A549 (cell line): Measurements from ENCODE around the gene MYH6. TPM values are rescaled to one million over a fixed set of nuclear protein-coding genes. Genes with fewer than 3 reads are reported as not detected.

Experiments used
- ATAC-seq, 2 experiments: fragments of 200-7000 bp in 1 of 2; fragments of >200 bp in 1 of 2; cut with Nextera tagmentation in 1 of 2; cut with Tn5 transposase in 1 of 2; 3 replicates each; pipeline versions ENCODE4 v1.8.0 to v1.9.1; 2018 to 2020; ENCODE audit warnings: mild to moderate bottlenecking in 1 of 2, moderate library complexity in 1 of 2
- CTCF ChIA-PET: fragments of 300-600 bp; sonication (Branson Sonifier 250); formaldehyde crosslinking; extraction: SDS; loops from one replicate; lab custom pipeline; 2021; ENCODE audit warnings: antibody characterized with exemption, inconsistent platforms; lab: Yijun Ruan, JAX
- POLR2A ChIA-PET: fragments of 350-600 bp; formaldehyde crosslinking; extraction: SDS; loops from one replicate; lab custom pipeline; 2021; ENCODE audit warnings: antibody characterized with exemption, inconsistent platforms; lab: Yijun Ruan, JAX
- DNase-seq, 2 experiments: peaks; one replicate each; pipeline versions ENCODE4 v3.0.0 to v3.0.0-alpha.2; 2011 to 2016; ENCODE audit warnings: low read depth in 1 of 2, low spot score in 1 of 2
- FAIRE-seq: peaks from 2 replicates; lab custom pipeline; 2011; peaks lifted over from hg19 to GRCh38; lab: Jason Lieb, UNC
- H3K27ac ChIP-seq, 2 experiments: fragments of >200 bp; sonication (Bioruptor Twin); formaldehyde crosslinking; 3 replicates each; pipeline ENCODE4 v1.5.1; 2016 to 2017
- H3K4me1 ChIP-seq: fragments of >200 bp; sonication (Bioruptor Twin); formaldehyde crosslinking; 3 replicates; pipeline ENCODE4 v1.6.1; 2016
- H3K4me2 ChIP-seq: fragments of >200 bp; sonication (Bioruptor Twin); formaldehyde crosslinking; 3 replicates; pipeline ENCODE4 v1.6.1; 2016
- H3K4me3 ChIP-seq: fragments of >200 bp; sonication (Bioruptor Twin); formaldehyde crosslinking; 3 replicates; pipeline ENCODE4 v1.5.1; 2016
- H3K9me3 ChIP-seq: fragments of >200 bp; sonication (Bioruptor Twin); formaldehyde crosslinking; 3 replicates; pipeline ENCODE4 v1.6.1; 2016
- CBX2 ChIP-seq: fragments of 200-600 bp; sonication (generic); IDR thresholded peaks from 2 replicates; pipeline ENCODE4 v1.6.1; 2016; ENCODE audit warnings: low read depth, mild to moderate bottlenecking, borderline replicate concordance
- CEBPB ChIP-seq, 2 experiments: fragments of >200 bp in 1 of 2; sonication (Bioruptor Twin) in 1 of 2; formaldehyde crosslinking in 1 of 2; IDR thresholded peaks; 2 replicates each; pipeline ENCODE4 v1.6.1; 2012 to 2016
- CHD2 ChIP-seq: fragments of 150-350 bp; IDR thresholded peaks from 2 replicates; pipeline ENCODE4 v1.6.1; 2014; ENCODE audit warnings: low read length; ENCODE audit not compliant: partially characterized antibody
- EHF ChIP-seq: fragments of 250-450 bp; sonication (Bioruptor Pico); IDR thresholded peaks from 2 replicates; pipeline ENCODE4 v1.5.0; 2020; ENCODE audit warnings: mild to moderate bottlenecking
- EP300 ChIP-seq, 2 experiments: fragments of >200 bp; sonication (Bioruptor Twin); formaldehyde crosslinking; IDR thresholded peaks; 2 replicates in 1 of 2; 3 replicates in 1 of 2; pipeline ENCODE4 v1.6.1; 2016 to 2017
- ESRRA ChIP-seq: fragments of 150-350 bp; IDR thresholded peaks from 2 replicates; pipeline ENCODE4 v1.6.1; 2014; ENCODE audit warnings: mild to moderate bottlenecking, low read length, borderline replicate concordance
- FOXS1 ChIP-seq: fragments of 250-450 bp; sonication (Bioruptor Pico); IDR thresholded peaks from 2 replicates; pipeline ENCODE4 v1.5.0; 2020; ENCODE audit warnings: mild to moderate bottlenecking, moderate library complexity
- HDAC2 ChIP-seq: fragments of 200-600 bp; sonication (generic); IDR thresholded peaks from 2 replicates; pipeline ENCODE4 v1.6.1; 2016
- HOXB13 ChIP-seq: fragments of 250-450 bp; sonication (Bioruptor Pico); IDR thresholded peaks from 2 replicates; pipeline ENCODE4 v1.5.0; 2020; ENCODE audit warnings: low read depth, mild to moderate bottlenecking, moderate library complexity
- JUN ChIP-seq, 2 experiments: fragments of >200 bp; sonication (Bioruptor Twin); formaldehyde crosslinking; IDR thresholded peaks; 2 replicates in 1 of 2; 3 replicates in 1 of 2; pipeline ENCODE4 v1.6.1; 2016 to 2017
- MAFK ChIP-seq: fragments of 450-650 bp; IDR thresholded peaks from 2 replicates; pipeline ENCODE4 v1.6.1; 2014; ENCODE audit not compliant: partially characterized antibody
- MYC ChIP-seq: IDR thresholded peaks from 2 replicates; pipeline ENCODE4 v1.6.1; 2012; ENCODE audit warnings: mild to moderate bottlenecking, inconsistent platforms, low read length, improper control_type of control experiment, borderline replicate concordance
- NFE2L2 ChIP-seq: fragments of 150-350 bp; conservative IDR thresholded peaks from 2 replicates; pipeline ENCODE4 v1.6.1; 2014; ENCODE audit warnings: low read length
- POLR2A ChIP-seq: IDR thresholded peaks from 2 replicates; pipeline ENCODE4 v1.6.1; 2012; ENCODE audit warnings: mild to moderate bottlenecking, low read length
- RARB ChIP-seq: fragments of 250-450 bp; sonication (Bioruptor Pico); IDR thresholded peaks from 2 replicates; pipeline ENCODE4 v1.8.0; 2021; ENCODE audit warnings: mild to moderate bottlenecking, moderate library complexity
- RFX5 ChIP-seq: fragments of 450-650 bp; IDR thresholded peaks from 2 replicates; pipeline ENCODE4 v1.7.1; 2014; ENCODE audit warnings: antibody characterized with exemption, mild to moderate bottlenecking, moderate library complexity
- SREBF2 ChIP-seq: fragments of 450-650 bp; IDR thresholded peaks from 2 replicates; pipeline ENCODE4 v1.6.1; 2014; ENCODE audit warnings: mild to moderate bottlenecking, moderate library complexity
- ZNF302 ChIP-seq: fragments of 250-450 bp; sonication (Bioruptor Pico); IDR thresholded peaks from 2 replicates; pipeline ENCODE4 v1.9.0; 2021; ENCODE audit warnings: inconsistent platforms, mild to moderate bottlenecking, moderate library complexity
- WGBS: methylation state at CpG from one replicate; pipeline ENCODE4 v1.1.6; 2017; ENCODE audit errors: missing lambda C conversion rate; 5-methylcytosine and 5-hydroxymethylcytosine counted together
- polyA plus RNA-seq, 4 experiments: library from polyadenylated mRNA; depleted of rRNA in 3 of 4; stranded (reverse); fragments of >200 nt; fragmentation: RNase III in 1 of 4; extraction: RNeasy Plus Mini Kit Qiagen cat#74134 plus additional on column Dnase treatment in 1 of 4; gene quantifications; 2 replicates in 3 of 4; 3 replicates in 1 of 4; pipeline ENCODE4 v1.2.3, GENCODE V29; 2011 to 2017
- TF ChIP-seq, protein P1 (sequence below): fragments of 200-600 bp; sonication (generic); IDR thresholded peaks from 2 replicates; pipeline ENCODE4 v1.6.1; 2016; ENCODE audit warnings: antibody characterized with exemption, mild to moderate bottlenecking, moderate library complexity
- TF ChIP-seq, protein P2 (sequence below): fragments of 150-350 bp; IDR thresholded peaks from 2 replicates; pipeline ENCODE4 v1.6.1; 2014; ENCODE audit warnings: low read depth, mild to moderate bottlenecking, low read length
- TF ChIP-seq, protein P3 (sequence below): fragments of 250-450 bp; sonication (Bioruptor Pico); IDR thresholded peaks from 2 replicates; pipeline ENCODE4 v1.5.0; 2020; ENCODE audit warnings: low read depth, mild to moderate bottlenecking, moderate library complexity

The MYH6 gene
- polyA plus RNA-seq, 2 of the 4 experiments (the other 2 are of a cell fraction), result not detected

DNA sequence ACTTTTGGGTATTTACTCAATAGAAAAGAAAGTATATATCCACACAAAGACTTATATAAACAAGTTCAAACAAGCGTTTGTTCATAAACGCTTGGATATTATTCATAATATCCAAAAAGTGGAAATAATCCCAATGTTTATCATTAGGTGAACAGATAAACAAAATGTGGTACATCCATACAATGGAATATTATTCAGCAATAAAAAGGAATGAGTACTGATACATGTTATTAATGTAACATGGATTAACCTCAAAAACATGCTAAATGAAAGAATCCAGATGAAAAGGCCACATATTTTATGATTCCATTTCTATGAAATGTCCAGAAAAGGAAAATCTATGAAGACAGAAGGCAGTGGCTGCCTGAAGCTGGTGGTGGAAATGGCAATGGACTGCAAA, 44.2 kb upstream of the MYH6 start (continued):
- TF ChIP-seq ESRRA, result no peak
- TF ChIP-seq CHD2, result no peak
- TF ChIP-seq CEBPB (IDR thresholded peaks at IDR 0.05), result no peak
- no peak for TF ChIP-seq HOXB13 (CRISPR knock-in tag)
- TF ChIP-seq CBX2, result no peak

DNA sequence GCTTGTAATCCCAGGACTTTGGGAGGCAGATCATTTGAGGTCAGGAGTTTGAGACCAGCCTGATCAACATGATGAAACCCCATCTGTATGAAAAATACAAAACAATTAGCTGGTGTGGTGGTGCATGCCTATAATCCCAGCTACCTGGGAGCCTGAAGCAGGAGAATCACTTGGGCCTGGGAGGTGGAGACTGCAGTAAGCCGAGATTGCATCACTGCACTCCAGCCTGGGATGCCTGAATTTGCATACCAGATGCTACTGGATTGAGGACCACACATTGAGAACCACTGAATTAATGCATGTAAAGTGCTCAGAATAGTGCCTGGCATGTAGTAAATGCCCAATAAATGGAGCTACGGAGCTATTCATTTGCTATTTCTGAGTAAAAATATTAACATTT, 42.3 kb upstream of the MYH6 start:
- ChIA-PET POLR2A (no interaction called here), CTCF (no interaction called here)
- 5% methylated on average over 2 of the region's 2 CpGs for WGBS
- ATAC-seq, result no peak
- no peak for DNase-seq
- Histone ChIP-seq H3K4me3 (no peak overlapping the region), H3K4me1 (no peaks in the 10 kb centered on the region), H3K4me2 (no peak overlapping the region), H3K27ac (no peak overlapping the region), H3K9me3 (peaks cover 7% of the 10 kb centered on the region; the same call in 2 of the 3 replicates)
- FAIRE-seq, result no peak
- TF ChIP-seq ZNF302 (CRISPR knock-in tag) (no peak), MAFK (no peak)
- TF ChIP-seq, protein P1, sequence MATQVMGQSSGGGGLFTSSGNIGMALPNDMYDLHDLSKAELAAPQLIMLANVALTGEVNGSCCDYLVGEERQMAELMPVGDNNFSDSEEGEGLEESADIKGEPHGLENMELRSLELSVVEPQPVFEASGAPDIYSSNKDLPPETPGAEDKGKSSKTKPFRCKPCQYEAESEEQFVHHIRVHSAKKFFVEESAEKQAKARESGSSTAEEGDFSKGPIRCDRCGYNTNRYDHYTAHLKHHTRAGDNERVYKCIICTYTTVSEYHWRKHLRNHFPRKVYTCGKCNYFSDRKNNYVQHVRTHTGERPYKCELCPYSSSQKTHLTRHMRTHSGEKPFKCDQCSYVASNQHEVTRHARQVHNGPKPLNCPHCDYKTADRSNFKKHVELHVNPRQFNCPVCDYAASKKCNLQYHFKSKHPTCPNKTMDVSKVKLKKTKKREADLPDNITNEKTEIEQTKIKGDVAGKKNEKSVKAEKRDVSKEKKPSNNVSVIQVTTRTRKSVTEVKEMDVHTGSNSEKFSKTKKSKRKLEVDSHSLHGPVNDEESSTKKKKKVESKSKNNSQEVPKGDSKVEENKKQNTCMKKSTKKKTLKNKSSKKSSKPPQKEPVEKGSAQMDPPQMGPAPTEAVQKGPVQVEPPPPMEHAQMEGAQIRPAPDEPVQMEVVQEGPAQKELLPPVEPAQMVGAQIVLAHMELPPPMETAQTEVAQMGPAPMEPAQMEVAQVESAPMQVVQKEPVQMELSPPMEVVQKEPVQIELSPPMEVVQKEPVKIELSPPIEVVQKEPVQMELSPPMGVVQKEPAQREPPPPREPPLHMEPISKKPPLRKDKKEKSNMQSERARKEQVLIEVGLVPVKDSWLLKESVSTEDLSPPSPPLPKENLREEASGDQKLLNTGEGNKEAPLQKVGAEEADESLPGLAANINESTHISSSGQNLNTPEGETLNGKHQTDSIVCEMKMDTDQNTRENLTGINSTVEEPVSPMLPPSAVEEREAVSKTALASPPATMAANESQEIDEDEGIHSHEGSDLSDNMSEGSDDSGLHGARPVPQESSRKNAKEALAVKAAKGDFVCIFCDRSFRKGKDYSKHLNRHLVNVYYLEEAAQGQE, result no peak
- TF ChIP-seq, protein P2, sequence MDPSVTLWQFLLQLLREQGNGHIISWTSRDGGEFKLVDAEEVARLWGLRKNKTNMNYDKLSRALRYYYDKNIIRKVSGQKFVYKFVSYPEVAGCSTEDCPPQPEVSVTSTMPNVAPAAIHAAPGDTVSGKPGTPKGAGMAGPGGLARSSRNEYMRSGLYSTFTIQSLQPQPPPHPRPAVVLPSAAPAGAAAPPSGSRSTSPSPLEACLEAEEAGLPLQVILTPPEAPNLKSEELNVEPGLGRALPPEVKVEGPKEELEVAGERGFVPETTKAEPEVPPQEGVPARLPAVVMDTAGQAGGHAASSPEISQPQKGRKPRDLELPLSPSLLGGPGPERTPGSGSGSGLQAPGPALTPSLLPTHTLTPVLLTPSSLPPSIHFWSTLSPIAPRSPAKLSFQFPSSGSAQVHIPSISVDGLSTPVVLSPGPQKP, result no peak
- TF ChIP-seq, protein P3, sequence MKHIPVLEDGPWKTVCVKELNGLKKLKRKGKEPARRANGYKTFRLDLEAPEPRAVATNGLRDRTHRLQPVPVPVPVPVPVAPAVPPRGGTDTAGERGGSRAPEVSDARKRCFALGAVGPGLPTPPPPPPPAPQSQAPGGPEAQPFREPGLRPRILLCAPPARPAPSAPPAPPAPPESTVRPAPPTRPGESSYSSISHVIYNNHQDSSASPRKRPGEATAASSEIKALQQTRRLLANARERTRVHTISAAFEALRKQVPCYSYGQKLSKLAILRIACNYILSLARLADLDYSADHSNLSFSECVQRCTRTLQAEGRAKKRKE (CRISPR knock-in tag), result no peak

DNA sequence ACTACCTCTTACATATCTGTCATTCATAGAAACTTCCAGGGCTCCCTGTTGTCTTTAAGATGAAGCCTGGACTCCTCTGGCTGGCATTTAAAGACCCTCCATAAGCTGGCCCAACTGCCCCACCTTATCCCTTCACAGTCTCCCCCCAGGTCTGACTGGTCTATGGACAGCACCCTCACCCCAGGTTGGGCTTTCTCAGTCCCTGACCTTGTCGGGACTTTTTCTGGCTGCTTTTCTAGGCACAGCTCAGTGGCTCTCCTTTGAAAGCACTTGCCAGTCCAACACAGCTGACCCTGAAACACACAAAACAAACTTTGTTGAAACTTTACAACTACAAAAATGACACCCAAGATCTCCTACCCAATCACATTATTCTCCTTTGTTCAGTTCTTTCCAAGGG, 41.2 kb upstream of the MYH6 start:
- DNase-seq (no peak), FAIRE-seq (no peak), ATAC-seq (no peak)
- 63% methylated on average over 1 of the region's 1 CpG for WGBS
- ChIA-PET POLR2A (no interaction called here), CTCF (no interaction called here)
- no peak overlapping the region for H3K4me3 ChIP-seq
- TF ChIP-seq HDAC2, result no peak
- no peak for TF ChIP-seq EP300 (IDR thresholded peaks at IDR 0.05)
- TF ChIP-seq HOXB13 (CRISPR knock-in tag), result no peak
- TF ChIP-seq SREBF2, result no peak
- no peak for TF ChIP-seq NFE2L2
- TF ChIP-seq MYC, result no peak
- no peak for TF ChIP-seq CEBPB (IDR thresholded peaks at IDR 0.05)
- TF ChIP-seq JUN (IDR thresholded peaks at IDR 0.05), result no peak
- no peak for TF ChIP-seq POLR2A
- no peak for TF ChIP-seq CBX2
- no peak for TF ChIP-seq RARB (CRISPR knock-in tag)
- no peak for TF ChIP-seq EHF (CRISPR knock-in tag)
- no peak for TF ChIP-seq RFX5
- no peak for TF ChIP-seq FOXS1 (CRISPR knock-in tag)
- no peaks in the 10 kb centered on the region for H3K4me1 ChIP-seq
- H3K27ac ChIP-seq, result no peak overlapping the region
- H3K9me3 ChIP-seq, result peaks cover 7% of the 10 kb centered on the region; the same call in 2 of the 3 replicates
- H3K4me2 ChIP-seq, result no peak overlapping the region
